Loucy (cell line): ENCODE data around the gene DNAH8.

Experiments used
- CTCF ChIP-seq: fragments of 200-600 bp; sonication (generic); conservative IDR thresholded peaks from 2 replicates; pipeline ENCODE4 v1.5.1; 2014; ENCODE audit warnings: mild to moderate bottlenecking, antibody characterized with exemption, low read length
- EZH2phosphoT487 ChIP-seq: fragments of 200-600 bp; IDR thresholded peaks from 2 replicates; pipeline ENCODE4 v1.6.1; 2018; ENCODE audit warnings: antibody characterized with exemption, mild to moderate bottlenecking, moderate library complexity, borderline replicate concordance

GRCh38 chr6:38860041-38860440, 144.9 kb downstream of the DNAH8 start:
- TF ChIP-seq CTCF = no peak
- TF ChIP-seq EZH2phosphoT487 = no peak
